ENCODE measurements around the gene RNF40. TPM values are rescaled to one million over a fixed set of nuclear protein-coding genes. Genes with fewer than 3 reads are reported as not detected.

Gene RNF40
- total RNA-seq, 1 experiment from 2014 or later: 64.1 TPM

DNA sequence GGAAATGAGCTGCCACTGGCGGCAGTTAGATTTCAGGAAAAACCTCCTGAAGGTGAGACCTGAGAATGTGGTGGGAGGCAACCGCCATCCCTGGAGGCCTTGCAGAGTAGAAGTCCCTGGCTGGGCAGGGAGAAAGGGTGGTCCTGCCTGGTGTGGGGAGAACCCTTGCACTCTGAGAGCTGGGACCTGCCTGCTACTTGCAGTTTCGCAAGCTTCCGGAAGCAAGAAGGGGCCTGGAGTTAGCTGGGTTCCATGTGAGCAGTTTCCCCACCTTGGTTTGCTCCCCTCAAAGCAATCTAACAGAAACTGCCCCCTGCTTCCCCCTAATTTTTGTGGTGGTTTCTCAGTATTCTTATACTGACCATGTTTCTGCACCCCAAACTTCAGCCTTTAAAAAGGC, 18.4 kb downstream of the RNF40 start:
- POLR2A ChIA-PET (ENCODE audit: unreplicated experiment): interaction anchor here (0.6 kb wide), 1 partner anchor 13 kb away, joined by 3 read pairs; no protein-coding TSS in a partner anchor

GRCh38 chr16:30782486-30783279, 20.6 kb downstream of the RNF40 start:
- Histone ChIP-seq H3K9ac (ENCODE audit: low read length) (no peak overlapping the region), H3K27ac (ENCODE audit: low read length) (no peak overlapping the region), H3K4me1 (ENCODE audit: insufficient read depth, low read length) (peaks cover 4% of the 10 kb centered on the region; the same call in 1 of the 2 replicates), H3K36me3 (ENCODE audit: low read depth, low read length) (no peaks in the 10 kb centered on the region), H2AFZ (ENCODE audit: low read length) (no peak overlapping the region), H4K20me1 (ENCODE audit: low read length) (no peaks in the 10 kb centered on the region), H3K9me3 (ENCODE audit: low read length) (no peaks in the 10 kb centered on the region), H3K4me3 (ENCODE audit: low read length) (no peak overlapping the region), H3K79me2 (ENCODE audit: low read length) (peaks cover 21% of the 10 kb centered on the region), H3K27me3 (ENCODE audit: low read length) (no peaks in the 10 kb centered on the region), H3F3A (ENCODE audit: low read length, unreplicated experiment) (no peaks in the 10 kb centered on the region), H3K9me2 (replicated peaks; ENCODE audit: low read length) (no peaks in the 10 kb centered on the region), H3K4me2 (ENCODE audit: low read length) (no peak overlapping the region)
- ChIA-PET CTCF (no interaction called here), POLR2A (ENCODE audit: unreplicated experiment) (interaction anchor here (0.7 kb wide), 1 partner anchor 22 kb away, joined by 3 read pairs; no protein-coding TSS in a partner anchor)
- TF ChIP-seq EZH2 (IDR thresholded peaks at IDR 0.05; ENCODE audit: low read length, unreplicated experiment) (no peak), CTCF (conservative IDR thresholded peaks at IDR 0.05; ENCODE audit: low read depth, low read length) (no peak), EZH2phosphoT487 (IDR thresholded peaks at IDR 0.05; ENCODE audit: borderline replicate concordance, low read length) (no peak)
- DNase-seq: no peak
- ATAC-seq: no peak
- intact Hi-C loops (cut with micrococcal nuclease): no loop called here
- no TSS peak for BruUV-seq (replicated peaks)

More for the DNA sequence above, 18.4 kb downstream of the RNF40 start:
- Histone ChIP-seq H3K27me3 (ENCODE audit: low read length) (no peaks in the 10 kb centered on the region), H3K9ac (ENCODE audit: low read length) (no peak overlapping the region), H3K27ac (ENCODE audit: low read length) (no peak overlapping the region), H2AFZ (ENCODE audit: low read length) (no peak overlapping the region), H3K4me3 (ENCODE audit: low read length) (no peak overlapping the region), H3K36me3 (ENCODE audit: low read depth, low read length) (no peaks in the 10 kb centered on the region), H3K4me1 (ENCODE audit: insufficient read depth, low read length) (no peaks in the 10 kb centered on the region), H4K20me1 (ENCODE audit: low read length) (no peaks in the 10 kb centered on the region), H3K9me3 (ENCODE audit: low read length) (no peaks in the 10 kb centered on the region), H3F3A (ENCODE audit: low read length, unreplicated experiment) (no peaks in the 10 kb centered on the region), H3K4me2 (ENCODE audit: low read length) (no peak overlapping the region), H3K9me2 (replicated peaks; ENCODE audit: low read length) (no peaks in the 10 kb centered on the region), H3K79me2 (ENCODE audit: low read length) (0 out of 2 replicates have a peak, but pooled peaks cover 5% of the 10 kb centered on the region)
- ATAC-seq (no peak), DNase-seq (no peak)
- intact Hi-C loops (cut with micrococcal nuclease): no loop called here
- TF ChIP-seq EZH2 (IDR thresholded peaks at IDR 0.05; ENCODE audit: low read length, unreplicated experiment): no peak
- TF ChIP-seq EZH2phosphoT487 (IDR thresholded peaks at IDR 0.05; ENCODE audit: borderline replicate concordance, low read length): no peak
- TF ChIP-seq CTCF (conservative IDR thresholded peaks at IDR 0.05; ENCODE audit: low read depth, low read length): no peak
- BruUV-seq (replicated peaks): no TSS peak
- CTCF ChIA-PET: no interaction called here
